ENCODE measurements around the gene GPLD1.

- no peak for TF ChIP-seq CTCF (conservative IDR thresholded peaks at IDR 0.05)
- TF ChIP-seq ZFX (IDR thresholded peaks at IDR 0.05) = no peak
These were observed 8.7 kb downstream of the GPLD1 start for GRCh38 chr6:24480705-24481104.
